ENCODE data around the gene ZSCAN2. TPM values are rescaled to one million over a fixed set of nuclear protein-coding genes. Genes with fewer than 3 reads are reported as not detected.

ZSCAN2 gene
- total RNA-seq, 4 donors from 2014 or later = 0.45 to 9.5 (median 2.6) TPM

DNA sequence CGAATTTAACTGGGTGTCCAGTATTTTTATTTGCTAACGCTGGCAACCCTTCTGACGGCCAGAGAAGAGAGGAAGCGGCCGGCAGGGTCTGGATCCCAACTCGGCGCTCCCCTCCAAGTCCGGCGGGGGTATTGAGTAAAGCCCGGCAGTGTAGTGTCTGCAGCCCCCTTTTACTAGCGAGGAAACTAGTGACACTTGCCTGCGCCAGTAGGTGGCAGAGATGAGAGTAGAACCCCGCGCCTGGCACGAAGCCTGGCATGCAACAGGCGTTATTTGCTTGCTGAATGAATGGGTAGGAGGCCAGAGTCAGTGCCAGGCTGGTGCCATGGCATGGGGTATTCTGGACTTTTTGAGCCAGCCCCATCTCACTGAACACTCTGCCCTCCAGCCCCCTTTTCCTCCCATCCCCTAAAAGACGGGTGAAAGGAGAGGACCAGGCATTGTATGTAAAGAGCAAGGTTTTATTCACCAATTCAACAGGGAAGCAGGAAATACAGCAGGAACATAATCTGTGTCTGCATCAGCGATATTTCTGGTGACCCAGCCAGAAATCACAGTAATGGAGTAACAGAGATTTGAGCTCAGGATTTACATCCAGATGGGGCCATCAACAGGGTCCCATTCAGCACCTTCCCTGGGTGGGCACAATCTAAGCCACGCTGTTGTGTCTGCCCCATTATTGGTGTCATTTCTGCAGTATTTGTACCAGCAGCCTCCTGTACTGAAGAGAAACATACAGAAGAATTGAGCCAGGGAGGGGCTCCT, 54.1 kb downstream of the ZSCAN2 start:
- no peaks in the 10 kb centered on the region for H3K9me3 ChIP-seq
- intact Hi-C loops (cut with DNase I) = no loop called here
- H3K27me3 ChIP-seq = no peaks in the 10 kb centered on the region
- H3K27ac ChIP-seq = peak overlapping the region; percentile 83 to 92 (median 90)
- peaks cover 24 to 71% (median 24%) of the 10 kb centered on the region in 3 donors for H3K4me1 ChIP-seq
- peaks cover 0 to 26% (median 9%) of the 10 kb centered on the region in 3 donors for H3K36me3 ChIP-seq
- TF ChIP-seq, protein P1, sequence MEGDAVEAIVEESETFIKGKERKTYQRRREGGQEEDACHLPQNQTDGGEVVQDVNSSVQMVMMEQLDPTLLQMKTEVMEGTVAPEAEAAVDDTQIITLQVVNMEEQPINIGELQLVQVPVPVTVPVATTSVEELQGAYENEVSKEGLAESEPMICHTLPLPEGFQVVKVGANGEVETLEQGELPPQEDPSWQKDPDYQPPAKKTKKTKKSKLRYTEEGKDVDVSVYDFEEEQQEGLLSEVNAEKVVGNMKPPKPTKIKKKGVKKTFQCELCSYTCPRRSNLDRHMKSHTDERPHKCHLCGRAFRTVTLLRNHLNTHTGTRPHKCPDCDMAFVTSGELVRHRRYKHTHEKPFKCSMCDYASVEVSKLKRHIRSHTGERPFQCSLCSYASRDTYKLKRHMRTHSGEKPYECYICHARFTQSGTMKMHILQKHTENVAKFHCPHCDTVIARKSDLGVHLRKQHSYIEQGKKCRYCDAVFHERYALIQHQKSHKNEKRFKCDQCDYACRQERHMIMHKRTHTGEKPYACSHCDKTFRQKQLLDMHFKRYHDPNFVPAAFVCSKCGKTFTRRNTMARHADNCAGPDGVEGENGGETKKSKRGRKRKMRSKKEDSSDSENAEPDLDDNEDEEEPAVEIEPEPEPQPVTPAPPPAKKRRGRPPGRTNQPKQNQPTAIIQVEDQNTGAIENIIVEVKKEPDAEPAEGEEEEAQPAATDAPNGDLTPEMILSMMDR (IDR thresholded peaks at IDR 0.05) = peak; percentile 54 to 82 (median 59)
- no peak for TF ChIP-seq POLR2A (IDR thresholded peaks at IDR 0.05)
- WGBS, 2 donors = 0 to 7% methylated on average over 12 to 13 of the region's 19 CpGs
- DNase-seq = peak; percentile 31
- H3K4me3 ChIP-seq = peak overlapping the region; percentile 63 to 94 (median 82)

DNA sequence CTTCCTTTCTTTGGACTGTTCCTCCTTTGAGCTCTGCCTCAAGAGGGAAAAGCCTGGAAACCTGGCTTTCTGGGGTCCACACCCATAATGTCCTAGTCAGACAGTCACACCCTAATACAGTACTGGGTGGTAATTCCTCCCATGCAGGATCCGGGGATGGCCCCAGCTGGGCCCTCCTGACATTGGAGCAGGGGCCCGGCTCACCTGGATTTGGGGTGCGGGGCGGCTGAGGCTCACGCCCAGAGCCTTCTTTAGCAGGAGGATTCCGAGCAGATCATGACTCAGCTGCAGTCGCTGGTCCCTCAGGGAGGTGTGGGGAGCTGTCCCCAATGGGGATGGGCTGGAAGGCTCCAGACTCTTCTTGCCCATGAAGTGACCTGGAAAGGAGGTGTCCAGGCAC, 56.2 kb downstream of the ZSCAN2 start:
- H3K27me3 ChIP-seq = no peaks in the 10 kb centered on the region
- peaks cover 24 to 58% (median 24%) of the 10 kb centered on the region in 3 donors for H3K4me1 ChIP-seq
- TF ChIP-seq, protein P1 (IDR thresholded peaks at IDR 0.05) = no peak
- TF ChIP-seq POLR2A (IDR thresholded peaks at IDR 0.05) = no peak
- H3K4me3 ChIP-seq = peak overlapping the region in 1 of 4 donors; percentile 57
- no peak for DNase-seq
- no peak overlapping the region for H3K27ac ChIP-seq
- peaks cover 0 to 5% (median 0%) of the 10 kb centered on the region in 3 donors for H3K36me3 ChIP-seq
- 43% methylated on average over 3 of the region's 7 CpGs; no CpG with 5 or more reads in 1 of the 2 donors for WGBS, 2 donors
- H3K9me3 ChIP-seq = no peaks in the 10 kb centered on the region
- intact Hi-C loops (cut with DNase I) = no loop called here

DNA sequence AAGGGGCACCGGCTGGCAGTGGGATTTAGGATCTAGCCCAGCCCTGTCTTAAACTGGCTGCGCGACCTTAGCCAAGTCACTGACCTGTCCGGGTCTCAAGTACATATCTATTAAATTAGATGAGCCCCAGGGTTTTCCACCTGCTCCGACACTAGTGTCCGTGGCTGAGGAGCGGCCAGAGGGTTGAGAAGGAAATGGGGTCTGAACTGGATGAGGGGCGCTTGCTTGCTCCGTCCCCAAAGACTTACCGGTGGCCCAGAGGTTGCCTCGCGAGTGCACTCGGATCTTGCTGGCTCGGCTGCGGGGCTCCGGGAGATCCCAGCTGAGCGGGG, 56.9 kb downstream of the ZSCAN2 start:
- no peaks in the 10 kb centered on the region for H3K27me3 ChIP-seq
- 32 to 48% methylated on average over 4 to 5 of the region's 17 CpGs for WGBS, 2 donors
- H3K4me1 ChIP-seq = peaks cover 24 to 51% (median 24%) of the 10 kb centered on the region in 3 donors
- H3K9me3 ChIP-seq = no peaks in the 10 kb centered on the region
- peak overlapping the region; percentile 71 to 90 (median 80) for H3K27ac ChIP-seq
- H3K4me3 ChIP-seq = peak overlapping the region; percentile 57 to 92 (median 65)
- no peaks in the 10 kb centered on the region for H3K36me3 ChIP-seq
- no peak for TF ChIP-seq POLR2A (IDR thresholded peaks at IDR 0.05)
- TF ChIP-seq, protein P1 (IDR thresholded peaks at IDR 0.05) = no peak
- intact Hi-C loops (cut with DNase I) = no loop called here
- DNase-seq = no peak

DNA sequence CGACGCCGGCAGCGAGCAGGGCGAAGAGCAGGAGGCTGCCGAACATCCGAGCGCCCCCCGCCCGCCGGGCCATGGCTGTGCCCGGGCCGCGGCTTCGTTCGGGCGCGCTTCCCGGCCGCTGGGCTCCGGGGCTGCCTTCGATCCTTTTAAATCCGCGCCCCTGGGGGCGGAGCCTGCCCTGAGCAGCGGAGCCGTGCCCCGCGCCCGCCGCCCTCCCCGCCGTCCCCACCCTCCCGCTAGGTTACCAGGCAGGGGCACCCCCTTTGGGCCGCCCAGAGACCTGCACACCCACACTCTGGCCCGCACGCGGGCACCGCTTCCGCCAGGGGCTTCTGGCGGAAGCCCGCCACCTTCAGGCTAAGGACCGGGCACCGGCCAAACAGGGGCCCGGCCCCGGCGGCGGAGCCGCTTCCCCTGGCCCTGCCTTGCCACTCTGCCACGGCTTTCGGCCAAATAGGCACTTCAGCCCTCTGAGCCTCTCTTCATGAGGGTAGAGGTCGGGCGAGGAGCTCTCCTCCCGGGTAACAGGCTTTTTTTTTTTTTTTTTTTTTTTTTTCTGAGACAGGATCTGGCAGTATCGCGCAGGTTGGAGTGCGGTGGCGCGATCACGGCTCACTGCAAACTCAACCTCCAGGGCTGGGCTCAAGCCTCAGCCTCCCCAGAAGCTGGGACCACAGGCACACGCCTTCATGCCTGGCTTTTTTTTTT, 57.4 kb downstream of the ZSCAN2 start, which contains the start of gene NMB:
Gene NMB (minus strand): TSS at position 120 of the 708 bp plus-strand sequence. CDS start 47 bp downstream, at position 73.
- peak within 1 kb of the TSS; percentile 57 to 92 (median 65) for H3K4me3 ChIP-seq
- H3K27me3 ChIP-seq = no peaks in the 10 kb centered on the region
- peak; percentile 32 for DNase-seq
- WGBS, 2 donors = 1 to 2% methylated on average over 7 to 19 of the region's 61 CpGs
- H3K9me3 ChIP-seq = no peaks in the 10 kb centered on the region
- peaks cover 0 to 2% (median 0%) of the 10 kb centered on the region in 3 donors for H3K36me3 ChIP-seq
- intact Hi-C loops (cut with DNase I) = no loop called here
- no peak for TF ChIP-seq POLR2A (IDR thresholded peaks at IDR 0.05)
- TF ChIP-seq, protein P1 (IDR thresholded peaks at IDR 0.05) = peak; percentile 49 to 79 (median 62)
- H3K27ac ChIP-seq = peak within 1 kb of the TSS; percentile 71 to 90 (median 80)
- peaks cover 19 to 46% (median 20%) of the 10 kb centered on the region in 3 donors for H3K4me1 ChIP-seq
